SK-N-SH (cell line): ENCODE results near the gene TBP. TPM values are rescaled to one million over a fixed set of nuclear protein-coding genes. Genes with fewer than 3 reads are reported as not detected.

ENCODE experiments used
- CTCF ChIA-PET: fragments of 300-600, 350-600 bp; formaldehyde crosslinking; extraction: SDS; loops from one replicate; lab custom pipeline; 2021; lab: Yijun Ruan, JAX
- POLR2A ChIA-PET: fragments of 350-600 bp; sonication (Branson Sonifier 250); formaldehyde crosslinking; extraction: SDS; loops from one replicate; lab custom pipeline; 2020; ENCODE audit warnings: antibody characterized with exemption, inconsistent platforms; lab: Yijun Ruan, JAX
- DNase-seq: peaks from one replicate; pipeline ENCODE4 v3.0.0; 2012
- H2AFZ ChIP-seq: fragments of 200-600 bp; sonication (generic); 2 replicates; pipeline ENCODE4 v1.8.1; 2016; ENCODE audit warnings: antibody characterized with exemption, mild to moderate bottlenecking, low read depth
- H3F3A ChIP-seq: fragments of 200-600 bp; sonication (generic); replicated peaks from 2 replicates; pipeline ENCODE3; 2016; ENCODE audit warnings: antibody characterized with exemption, mild to moderate bottlenecking; ENCODE audit not compliant: insufficient read depth
- H3K27ac ChIP-seq, 2 experiments: fragments of 200-500 bp in 1 of 2; fragments of 200-600 bp in 1 of 2; sonication (Bioruptor generic) in 1 of 2; sonication (generic), shearing (Covaris generic) in 1 of 2; 2 replicates each; pipeline versions ENCODE4 v1.5.1 to v1.6.1; 2014 to 2016; ENCODE audit warnings: low read depth in 2 of 2, inconsistent platforms in 1 of 2, low read length in 1 of 2, mild to moderate bottlenecking in 1 of 2, mixed read lengths in 1 of 2
- H3K27me3 ChIP-seq: fragments of 200-600 bp; sonication (generic), shearing (Covaris generic); 2 replicates; pipeline ENCODE4 v1.6.1; 2016; ENCODE audit warnings: mixed run types; ENCODE audit not compliant: insufficient read depth
- H3K36me3 ChIP-seq, 2 experiments: fragments of 200-500 bp in 1 of 2; fragments of 200-600 bp in 1 of 2; sonication (Bioruptor generic) in 1 of 2; sonication (generic) in 1 of 2; replicated peaks in 1 of 2; 2 replicates each; pipeline versions ENCODE3 to v1.5.1; 2014 to 2016; ENCODE audit warnings: low read length in 1 of 2, mild to moderate bottlenecking in 1 of 2; ENCODE audit not compliant: insufficient read depth in 2 of 2, control insufficient read depth in 1 of 2
- H3K4me1 ChIP-seq, 2 experiments: fragments of 200-500 bp in 1 of 2; fragments of 200-600 bp in 1 of 2; sonication (Bioruptor generic) in 1 of 2; sonication (generic), shearing (Covaris generic) in 1 of 2; 2 replicates each; pipeline versions ENCODE4 v1.5.1 to v1.6.1; 2014 to 2016; ENCODE audit warnings: low read depth in 1 of 2, low read length in 1 of 2, mixed run types in 1 of 2; ENCODE audit not compliant: insufficient read depth in 2 of 2, control insufficient read depth in 1 of 2
- H3K4me2 ChIP-seq: fragments of 200-600 bp; sonication (generic), shearing (Covaris generic); 2 replicates; pipeline ENCODE4 v1.6.1; 2017; ENCODE audit warnings: mixed run types
- H3K4me3 ChIP-seq, 2 experiments: fragments of 200-500 bp in 1 of 2; fragments of 200-600 bp in 1 of 2; sonication (Bioruptor generic) in 1 of 2; sonication (generic), shearing (Covaris generic) in 1 of 2; 2 replicates each; pipeline versions ENCODE4 v1.5.1 to v1.8.1; 2014 to 2016; ENCODE audit warnings: low read depth in 2 of 2, inconsistent platforms in 1 of 2, low read length in 1 of 2, mild to moderate bottlenecking in 1 of 2, mixed read lengths in 1 of 2, moderate library complexity in 1 of 2
- H3K79me2 ChIP-seq: fragments of 200-600 bp; sonication (generic); 2 replicates; pipeline ENCODE4 v1.8.1; 2017; ENCODE audit warnings: mild to moderate bottlenecking; ENCODE audit not compliant: insufficient read depth
- H3K9ac ChIP-seq: fragments of 200-600 bp; sonication (generic); 2 replicates; pipeline ENCODE4 v1.6.1; 2017; ENCODE audit warnings: mixed run types
- H3K9me2 ChIP-seq: fragments of 200-600 bp; sonication (generic); 2 replicates; pipeline ENCODE4 v1.6.1; 2017; ENCODE audit warnings: mixed run types
- H3K9me3 ChIP-seq: fragments of 200-600 bp; sonication (generic); 2 replicates; pipeline ENCODE4 v1.6.1; 2017; ENCODE audit warnings: mixed run types, mild to moderate bottlenecking, moderate library complexity
- H4K20me1 ChIP-seq: fragments of 200-600 bp; sonication (generic); 2 replicates; pipeline ENCODE4 v1.6.1; 2017; ENCODE audit warnings: mild to moderate bottlenecking, mixed run types; ENCODE audit not compliant: insufficient read depth
- CHD2 ChIP-seq: fragments of 150-350 bp; IDR thresholded peaks from 2 replicates; pipeline ENCODE4 v1.6.1; 2018; ENCODE audit warnings: low read length; ENCODE audit not compliant: partially characterized antibody
- FOXJ3 ChIP-seq: sonication (generic); formaldehyde crosslinking; IDR thresholded peaks from 2 replicates; pipeline ENCODE4 v1.5.1; 2020; ENCODE audit warnings: mild to moderate bottlenecking, missing genetic modification reagents
- GABPA ChIP-seq: IDR thresholded peaks from 2 replicates; pipeline ENCODE4 v1.4.0; 2012; ENCODE audit warnings: low read depth, mild to moderate bottlenecking
- MEF2A ChIP-seq: IDR thresholded peaks from 2 replicates; pipeline ENCODE4 v1.4.0; 2012; ENCODE audit warnings: low read depth, borderline replicate concordance
- MXI1 ChIP-seq: IDR thresholded peaks from 2 replicates; pipeline ENCODE4 v1.6.1; 2012; ENCODE audit warnings: mild to moderate bottlenecking, low read depth, low read length, improper control_type of control experiment
- NRF1 ChIP-seq: IDR thresholded peaks from 2 replicates; pipeline ENCODE4 v1.6.1; 2012; ENCODE audit warnings: low read depth, mild to moderate bottlenecking, low read length
- PBX3 ChIP-seq: IDR thresholded peaks from 2 replicates; pipeline ENCODE4; 2012
- RCOR1 ChIP-seq: fragments of 150-350 bp; IDR thresholded peaks from 2 replicates; pipeline ENCODE4 v1.6.1; 2017; ENCODE audit warnings: antibody characterized with exemption, low read length
- REST ChIP-seq: IDR thresholded peaks from 2 replicates; pipeline ENCODE4 v1.6.1; 2012; ENCODE audit warnings: mild to moderate bottlenecking, low read depth, low read length, moderate library complexity
- RFX5 ChIP-seq: IDR thresholded peaks from 2 replicates; pipeline ENCODE4 v1.6.1; 2012; ENCODE audit warnings: mild to moderate bottlenecking, improper control_type of control experiment, low read length
- RXRA ChIP-seq: IDR thresholded peaks from 2 replicates; pipeline ENCODE4 v1.4.0; 2012; ENCODE audit warnings: low read depth, mild to moderate bottlenecking, borderline replicate concordance
- SIN3A ChIP-seq: IDR thresholded peaks from 2 replicates; pipeline ENCODE4 v1.6.1; 2012; ENCODE audit warnings: low read depth, mild to moderate bottlenecking, low read length, moderate library complexity, borderline replicate concordance
- SMC3 ChIP-seq: IDR thresholded peaks from 2 replicates; pipeline ENCODE4 v1.6.1; 2012; ENCODE audit warnings: low read depth, low read length, improper control_type of control experiment
- USF2 ChIP-seq: fragments of 150-350 bp; IDR thresholded peaks from 2 replicates; pipeline ENCODE4 v1.6.1; 2017; ENCODE audit warnings: antibody characterized with exemption, low read length, low read depth, borderline replicate concordance
- YY1 ChIP-seq: IDR thresholded peaks from 2 replicates; pipeline ENCODE4 v1.4.0; 2012; ENCODE audit warnings: low read depth, mild to moderate bottlenecking
- WGBS: methylation state at CpG from one replicate; pipeline ENCODE4 v1.1.6; 2017; ENCODE audit warnings: low lambda C conversion rate; 5-methylcytosine and 5-hydroxymethylcytosine counted together
- polyA plus RNA-seq, 3 experiments: library from polyadenylated mRNA; depleted of rRNA; stranded (reverse); fragments of >200 nt; gene quantifications; 2 replicates each; pipeline ENCODE4 v1.2.3, GENCODE V29; 2012

The TBP gene
- polyA plus RNA-seq, 1 of the 3 experiments (the other 2 are of a cell fraction): 45.5 TPM

GRCh38 chr6:170554796-170555137 is 598 bp downstream of the TBP start (continued):
- no peak for TF ChIP-seq REST
- no peak for TF ChIP-seq NRF1
- TF ChIP-seq FOXJ3 (CRISPR knock-in tag): no peak

GRCh38 chr6:170555305-170555704 is 1.1 kb downstream of the TBP start:
- Histone ChIP-seq H2AFZ (no peak overlapping the region), H3K9ac (peak overlapping the region; percentile 89), H3K4me1 (peaks cover 19 to 23% of the 10 kb centered on the region in 2 experiments; a peak in 3 of 4 replicates), H3K4me3 (peak overlapping the region; percentile 89 to 100), H3F3A (peaks cover 5% of the 10 kb centered on the region), H3K27ac (peak overlapping the region in 1 of 2 experiments; percentile 92; a peak in 1 of 4 replicates), H3K4me2 (peak overlapping the region; percentile 85), H3K9me2 (no peaks in the 10 kb centered on the region), H3K79me2 (peaks cover 90% of the 10 kb centered on the region), H4K20me1 (peaks cover 24% of the 10 kb centered on the region), H3K27me3 (no peaks in the 10 kb centered on the region), H3K9me3 (no peaks in the 10 kb centered on the region), H3K36me3 (peaks cover 21 to 33% of the 10 kb centered on the region in 2 experiments)
- POLR2A ChIA-PET: no interaction called here
- WGBS: 36% methylated on average over 3 of the region's 3 CpGs
- CTCF ChIA-PET: interaction anchor here (0.9 to 1.4 kb wide), 2 partner anchors 20 to 25 kb away, joined by 3 read pairs; no protein-coding TSS in a partner anchor
- no peak for TF ChIP-seq MXI1
- TF ChIP-seq PBX3: no peak
- no peak for TF ChIP-seq YY1
- TF ChIP-seq USF2: no peak
- no peak for TF ChIP-seq RXRA
- no peak for TF ChIP-seq FOXJ3 (CRISPR knock-in tag)
- no peak for TF ChIP-seq RFX5
- no peak for TF ChIP-seq SIN3A
- TF ChIP-seq GABPA: no peak
- TF ChIP-seq CHD2: no peak
- TF ChIP-seq MEF2A: no peak
- TF ChIP-seq RCOR1: no peak
- no peak for TF ChIP-seq SMC3
- no peak for DNase-seq
